Liver (tissue), 9 donors: ENCODE measurements around the gene USP25. TPM values are rescaled to one million over a fixed set of nuclear protein-coding genes. Genes with fewer than 3 reads are reported as not detected.

Experiments used
- DNase-seq: peaks from one replicate; pipeline ENCODE4 v3.0.0-alpha.2; 2017; ENCODE audit warnings: low spot score
- H3K27ac ChIP-seq, 2 donors: one replicate each; pipeline ENCODE4 v1.7.0; 2013; ENCODE audit warnings: inconsistent platforms in 2 of 2, low read length in 2 of 2, control low read depth in 1 of 2, low read depth in 1 of 2, mild to moderate bottlenecking in 1 of 2
- H3K27me3 ChIP-seq, 4 donors: one replicate each; pipeline versions ENCODE4 v1.6.1 to v1.7.0; 2013; ENCODE audit warnings: low read length in 3 of 4, inconsistent platforms in 1 of 4, mild to moderate bottlenecking in 1 of 4, moderate library complexity in 1 of 4; ENCODE audit not compliant: control insufficient read depth in 4 of 4, insufficient read depth in 4 of 4
- H3K36me3 ChIP-seq, 4 donors: one replicate each; pipeline versions ENCODE4 v1.6.1 to v1.7.0; 2013; ENCODE audit warnings: low read length in 3 of 4, mild to moderate bottlenecking in 3 of 4, low read depth in 1 of 4, moderate library complexity in 1 of 4; ENCODE audit not compliant: control insufficient read depth in 4 of 4, insufficient read depth in 3 of 4
- H3K4me1 ChIP-seq, 4 donors: one replicate each; pipeline versions ENCODE4 v1.6.1 to v1.7.0; 2013; ENCODE audit warnings: low read length in 3 of 4, mild to moderate bottlenecking in 3 of 4, moderate library complexity in 1 of 4; ENCODE audit not compliant: control insufficient read depth in 4 of 4, insufficient read depth in 4 of 4
- H3K4me3 ChIP-seq, 3 donors: one replicate each; pipeline versions ENCODE4 v1.6.1 to v1.7.0; 2013; ENCODE audit warnings: low read length in 3 of 3, control low read depth in 1 of 3, low read depth in 1 of 3, mild to moderate bottlenecking in 1 of 3
- H3K9ac ChIP-seq, 2 donors: one replicate each; pipeline ENCODE4 v1.7.0; 2013; ENCODE audit warnings: low read length in 2 of 2, mild to moderate bottlenecking in 2 of 2, moderate library complexity in 2 of 2, control low read depth in 1 of 2, low read depth in 1 of 2
- H3K9me3 ChIP-seq, 4 donors: one replicate each; pipeline versions ENCODE4 v1.6.1 to v1.7.0; 2013; ENCODE audit warnings: low read length in 3 of 4; ENCODE audit not compliant: control insufficient read depth in 4 of 4
- ATF3 ChIP-seq: IDR thresholded peaks from 2 replicates; pipeline ENCODE4 v1.6.1; 2016; ENCODE audit warnings: antibody characterized with exemption
- EGR1 ChIP-seq, 2 donors: IDR thresholded peaks; 2 replicates each; pipeline ENCODE4 v1.6.1; 2016 to 2018; ENCODE audit warnings: antibody characterized with exemption in 2 of 2, low read depth in 2 of 2
- FOXA2 ChIP-seq: IDR thresholded peaks from 2 replicates; pipeline ENCODE4 v1.6.1; 2016; ENCODE audit warnings: antibody characterized with exemption
- JUND ChIP-seq, 2 donors: IDR thresholded peaks; 2 replicates each; pipeline ENCODE4 v1.6.1; 2016; ENCODE audit warnings: antibody characterized with exemption in 2 of 2
- MAX ChIP-seq: IDR thresholded peaks from 2 replicates; pipeline ENCODE4 v1.6.1; 2016; ENCODE audit warnings: antibody characterized with exemption
- RAD21 ChIP-seq, 2 donors: IDR thresholded peaks; 2 replicates each; pipeline ENCODE4 v1.6.1; 2016; ENCODE audit warnings: antibody characterized with exemption in 2 of 2, mild to moderate bottlenecking in 2 of 2
- REST ChIP-seq: IDR thresholded peaks from 2 replicates; pipeline ENCODE4 v1.6.1; 2016; ENCODE audit warnings: antibody characterized with exemption, mild to moderate bottlenecking
- SP1 ChIP-seq: IDR thresholded peaks from 2 replicates; pipeline ENCODE4 v1.6.1; 2018; ENCODE audit warnings: antibody characterized with exemption, mild to moderate bottlenecking
- TAF1 ChIP-seq: conservative IDR thresholded peaks from 2 replicates; pipeline ENCODE4 v1.6.1; 2016; ENCODE audit warnings: antibody characterized with exemption, mild to moderate bottlenecking
- ZBTB33 ChIP-seq: IDR thresholded peaks from 2 replicates; pipeline ENCODE4 v1.6.1; 2016; ENCODE audit warnings: antibody characterized with exemption
- WGBS: extraction: QIAGEN DNeasy Blood & Tissue Kit; methylation state at CpG from one replicate; pipeline ENCODE4 v1.1.7; 2013; 5-methylcytosine and 5-hydroxymethylcytosine counted together
- polyA plus RNA-seq, 2 donors: library from polyadenylated mRNA; stranded (reverse) in 1 of 2; unstranded in 1 of 2; fragments of 200-250 nt in 1 of 2; fragments of >200 nt in 1 of 2; fragmentation: Nextera tagmentation in 1 of 2; extraction: Ambion mirVana in 1 of 2; gene quantifications; one replicate each; pipeline versions ENCODE4 v1.2.1 to v1.2.3, GENCODE V29; 2013 to 2015
- total RNA-seq, 2 donors: library from RNA; depleted of rRNA; stranded (reverse); fragments of >200 nt; gene quantifications; one replicate each; pipeline ENCODE4 v1.2.3, GENCODE V29; 2014
- donor health status: healthy.
- donor health status: healthy.
- donor health status: healthy.
- donor health status: healthy.
- donor health status: healthy.

USP25 gene
- total and polyA plus RNA-seq, 4 donors: 6.0 to 26.7 (median 15.3) TPM

- Histone ChIP-seq H3K36me3 (peaks cover 2 to 18% (median 10%) of the 10 kb centered on the region in 4 donors), H3K9ac (no peak overlapping the region), H3K4me3 (no peak overlapping the region), H3K27me3 (no peaks in the 10 kb centered on the region), H3K9me3 (no peaks in the 10 kb centered on the region), H3K27ac (no peak overlapping the region), H3K4me1 (no peaks in the 10 kb centered on the region)
- TF ChIP-seq RAD21 (IDR thresholded peaks at IDR 0.05) (no peak), JUND (IDR thresholded peaks at IDR 0.05) (no peak), TAF1 (no peak)
- 87% methylated on average over 4 of the region's 4 CpGs for WGBS
- DNase-seq: no peak
Measured at GRCh38 chr21:15868940-15869339, 139.2 kb downstream of the USP25 start.

- WGBS: 89% methylated on average over 4 of the region's 4 CpGs
- Histone ChIP-seq H3K27ac (no peak overlapping the region), H3K27me3 (no peaks in the 10 kb centered on the region), H3K4me3 (no peak overlapping the region), H3K9me3 (no peaks in the 10 kb centered on the region), H3K4me1 (no peaks in the 10 kb centered on the region), H3K9ac (no peak overlapping the region), H3K36me3 (peaks cover 2 to 30% (median 17%) of the 10 kb centered on the region in 4 donors)
- no peak for DNase-seq
- TF ChIP-seq JUND (IDR thresholded peaks at IDR 0.05): no peak
- no peak for TF ChIP-seq MAX
Measured at GRCh38 chr21:15870819-15871218, 141.0 kb downstream of the USP25 start.

GRCh38 chr21:15872236-15872635 is 142.5 kb downstream of the USP25 start:
- TF ChIP-seq REST (no peak), SP1 (no peak), RAD21 (IDR thresholded peaks at IDR 0.05) (no peak), ZBTB33 (no peak)
- Histone ChIP-seq H3K27ac (no peak overlapping the region), H3K27me3 (no peaks in the 10 kb centered on the region), H3K4me1 (no peaks in the 10 kb centered on the region), H3K4me3 (no peak overlapping the region), H3K36me3 (peaks cover 2 to 30% (median 17%) of the 10 kb centered on the region in 4 donors), H3K9me3 (no peaks in the 10 kb centered on the region), H3K9ac (no peak overlapping the region)
- 95% methylated on average over 4 of the region's 4 CpGs for WGBS
- no peak for DNase-seq

- 93% methylated on average over 5 of the region's 5 CpGs for WGBS
- Histone ChIP-seq H3K27ac (no peak overlapping the region), H3K9me3 (no peaks in the 10 kb centered on the region)
- no peak for TF ChIP-seq FOXA2
- no peak for TF ChIP-seq MAX
- TF ChIP-seq REST: no peak
- TF ChIP-seq RAD21 (IDR thresholded peaks at IDR 0.05): no peak
- no peak for TF ChIP-seq ATF3
- TF ChIP-seq ZBTB33: no peak
- no peak for TF ChIP-seq EGR1 (IDR thresholded peaks at IDR 0.05; ENCODE audit: low read depth in 2 of 2)
Measured at GRCh38 chr21:15874615-15875014, 144.8 kb downstream of the USP25 start.

More at GRCh38 chr21:15874615-15875014, 144.8 kb downstream of the USP25 start:
- Histone ChIP-seq H3K4me1 (no peaks in the 10 kb centered on the region), H3K36me3 (peaks cover 2 to 32% (median 18%) of the 10 kb centered on the region in 4 donors), H3K4me3 (no peak overlapping the region), H3K27me3 (no peaks in the 10 kb centered on the region), H3K9ac (no peak overlapping the region)
- DNase-seq: no peak
